Measurements from ENCODE around the gene TMEM52. TPM values are rescaled to one million over a fixed set of nuclear protein-coding genes. Genes with fewer than 3 reads are reported as not detected.

TMEM52 gene
- total RNA-seq, 2 experiments from 2014 or later, result 1.7 to 2.5 TPM

DNA sequence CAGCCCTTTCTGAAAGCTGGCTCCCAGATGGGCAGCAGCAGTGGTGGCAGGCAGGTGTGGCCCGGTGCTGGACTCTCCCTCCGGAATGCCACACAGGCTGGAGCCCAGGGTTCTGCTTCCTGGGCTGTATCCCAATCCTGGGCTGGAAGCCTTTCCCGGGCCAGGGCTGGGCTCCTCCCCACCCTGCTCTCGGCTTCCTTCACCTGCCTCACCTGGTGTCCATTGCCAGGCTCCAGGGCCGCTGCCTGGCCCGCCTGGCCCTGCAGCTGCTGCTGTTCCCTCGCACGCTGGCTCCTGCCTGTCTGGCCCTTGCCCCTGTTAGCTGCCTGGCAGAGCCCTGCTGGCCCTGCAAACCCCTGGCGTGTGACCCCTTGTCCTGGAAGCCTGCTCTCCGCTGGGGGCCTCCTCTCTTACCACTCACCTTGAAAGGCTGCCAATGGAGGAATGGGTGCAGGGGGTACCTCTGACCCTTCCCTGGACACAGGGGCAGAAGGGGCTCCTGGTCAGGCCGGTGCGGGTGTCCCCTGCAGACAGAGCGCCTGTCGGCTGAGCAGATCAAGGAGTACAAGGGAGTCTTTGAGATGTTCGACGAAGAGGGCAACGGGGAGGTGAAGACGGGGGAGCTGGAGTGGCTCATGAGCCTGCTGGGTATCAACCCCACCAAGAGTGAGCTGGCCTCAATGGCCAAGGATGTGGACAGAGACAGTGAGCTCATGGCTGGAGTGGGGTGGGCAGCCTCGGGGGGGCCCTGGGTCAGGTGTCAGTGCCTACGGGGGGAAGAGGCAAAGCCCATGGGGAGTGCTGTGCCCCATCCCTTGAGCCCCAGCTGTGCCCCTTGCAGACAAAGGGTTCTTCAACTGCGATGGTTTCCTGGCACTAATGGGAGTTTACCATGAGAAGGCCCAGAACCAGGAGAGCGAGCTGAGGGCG is 2.9 kb downstream of the TMEM52 start:
- no peak for DNase-seq (ENCODE audit: low spot score)
- BruUV-seq (replicated peaks), result no TSS peak
- no peaks in the 10 kb centered on the region for H3K9me3 ChIP-seq (ENCODE audit: low read length)
- H3K27ac ChIP-seq (ENCODE audit: low read depth, low read length, poor library complexity, severe bottlenecking), result no peak overlapping the region
- H3K9me2 ChIP-seq (ENCODE audit: insufficient read depth, low read length), result no peaks in the 10 kb centered on the region
- intact Hi-C loops (cut with micrococcal nuclease; ENCODE audit: unreplicated experiment), result no loop called here
- H3K4me2 ChIP-seq (ENCODE audit: low read length), result no peak overlapping the region
- no peak overlapping the region for H3K4me3 ChIP-seq (ENCODE audit: low read depth, low read length, poor library complexity, severe bottlenecking)
- no peaks in the 10 kb centered on the region for H3K79me2 ChIP-seq (ENCODE audit: insufficient read depth, low read depth, low read length)
- ChIA-PET POLR2A (no interaction called here), CTCF (ENCODE audit: unreplicated experiment) (no interaction called here)
- H2AFZ ChIP-seq (ENCODE audit: low read length), result no peak overlapping the region
- TF ChIP-seq EZH2phosphoT487 (IDR thresholded peaks at IDR 0.05; ENCODE audit: borderline replicate concordance, low read depth, low read length), result no peak
- TF ChIP-seq, protein P1, sequence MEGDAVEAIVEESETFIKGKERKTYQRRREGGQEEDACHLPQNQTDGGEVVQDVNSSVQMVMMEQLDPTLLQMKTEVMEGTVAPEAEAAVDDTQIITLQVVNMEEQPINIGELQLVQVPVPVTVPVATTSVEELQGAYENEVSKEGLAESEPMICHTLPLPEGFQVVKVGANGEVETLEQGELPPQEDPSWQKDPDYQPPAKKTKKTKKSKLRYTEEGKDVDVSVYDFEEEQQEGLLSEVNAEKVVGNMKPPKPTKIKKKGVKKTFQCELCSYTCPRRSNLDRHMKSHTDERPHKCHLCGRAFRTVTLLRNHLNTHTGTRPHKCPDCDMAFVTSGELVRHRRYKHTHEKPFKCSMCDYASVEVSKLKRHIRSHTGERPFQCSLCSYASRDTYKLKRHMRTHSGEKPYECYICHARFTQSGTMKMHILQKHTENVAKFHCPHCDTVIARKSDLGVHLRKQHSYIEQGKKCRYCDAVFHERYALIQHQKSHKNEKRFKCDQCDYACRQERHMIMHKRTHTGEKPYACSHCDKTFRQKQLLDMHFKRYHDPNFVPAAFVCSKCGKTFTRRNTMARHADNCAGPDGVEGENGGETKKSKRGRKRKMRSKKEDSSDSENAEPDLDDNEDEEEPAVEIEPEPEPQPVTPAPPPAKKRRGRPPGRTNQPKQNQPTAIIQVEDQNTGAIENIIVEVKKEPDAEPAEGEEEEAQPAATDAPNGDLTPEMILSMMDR (conservative IDR thresholded peaks at IDR 0.05; ENCODE audit: low read length), result no peak
- H3K36me3 ChIP-seq (ENCODE audit: insufficient read depth, low read length), result no peaks in the 10 kb centered on the region
- no peaks in the 10 kb centered on the region for H4K20me1 ChIP-seq (ENCODE audit: insufficient read depth, low read length)
- peaks cover 12% of the 10 kb centered on the region for H3K4me1 ChIP-seq (ENCODE audit: insufficient read depth, low read length, poor library complexity, severe bottlenecking)

DNA sequence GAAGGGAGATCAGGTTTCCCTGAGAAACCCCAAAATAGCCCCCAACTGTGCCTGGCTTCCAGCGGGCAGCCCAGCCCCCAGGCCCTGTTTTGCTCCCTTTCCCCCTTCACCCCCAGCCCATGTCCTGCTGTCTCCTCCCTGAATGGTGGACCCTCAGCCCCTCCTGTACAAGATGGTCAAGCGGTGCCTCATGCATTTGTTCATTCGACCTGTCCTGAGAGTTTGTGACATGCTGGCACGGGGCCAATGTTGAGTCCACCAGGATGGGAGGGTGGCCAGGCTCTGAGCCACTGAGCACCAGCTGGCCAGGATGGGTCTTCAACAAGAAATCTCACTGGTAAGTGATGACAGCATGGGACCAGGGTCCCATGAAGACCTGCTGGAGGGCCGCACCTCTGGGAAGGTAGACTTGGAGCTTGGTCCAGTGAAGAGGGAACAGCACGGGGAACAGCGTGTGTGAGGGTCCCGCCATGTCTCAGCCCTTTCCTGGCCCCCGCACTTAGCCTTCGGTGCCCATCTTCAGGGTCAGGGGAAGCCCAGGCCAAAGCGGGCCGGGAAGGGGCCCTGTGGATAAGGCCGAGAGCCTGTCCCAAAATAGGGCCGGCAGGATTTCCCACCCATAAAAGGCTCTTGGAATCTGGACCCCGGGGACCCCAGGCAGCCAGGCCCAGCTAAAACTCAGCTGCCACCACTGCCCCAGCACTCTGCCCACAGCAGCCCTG is 3.9 kb downstream of the TMEM52 start, which contains the start of gene CALML6:
TSS of gene CALML6 (plus strand) at position 290 of the 722 bp plus-strand sequence. CDS start at position 311, 21 bp downstream.
- no TSS peak for BruUV-seq (replicated peaks)
- TF ChIP-seq EZH2phosphoT487 (IDR thresholded peaks at IDR 0.05; ENCODE audit: borderline replicate concordance, low read depth, low read length), result no peak
- TF ChIP-seq, protein P1 (conservative IDR thresholded peaks at IDR 0.05; ENCODE audit: low read length), result no peak
- H4K20me1 ChIP-seq (ENCODE audit: insufficient read depth, low read length), result no peaks in the 10 kb centered on the region
- H3K4me1 ChIP-seq (ENCODE audit: insufficient read depth, low read length, poor library complexity, severe bottlenecking), result peaks cover 17% of the 10 kb centered on the region
- H3K9me3 ChIP-seq (ENCODE audit: low read length), result no peaks in the 10 kb centered on the region
- CTCF ChIA-PET (ENCODE audit: unreplicated experiment), result no interaction called here
- H3K4me3 ChIP-seq (ENCODE audit: low read depth, low read length, poor library complexity, severe bottlenecking), result no peak within 1 kb of the TSS
- POLR2A ChIA-PET, result no interaction called here
- DNase-seq (ENCODE audit: low spot score), result no peak
- no peaks in the 10 kb centered on the region for H3K36me3 ChIP-seq (ENCODE audit: insufficient read depth, low read length)
- no peaks in the 10 kb centered on the region for H3K9me2 ChIP-seq (ENCODE audit: insufficient read depth, low read length)
- intact Hi-C loops (cut with micrococcal nuclease; ENCODE audit: unreplicated experiment), result no loop called here
- H3K27ac ChIP-seq (ENCODE audit: low read depth, low read length, poor library complexity, severe bottlenecking), result no peak within 1 kb of the TSS
- H3K4me2 ChIP-seq (ENCODE audit: low read length), result no peak within 1 kb of the TSS
- no peaks in the 10 kb centered on the region for H3K79me2 ChIP-seq (ENCODE audit: insufficient read depth, low read depth, low read length)
- no peak within 1 kb of the TSS for H2AFZ ChIP-seq (ENCODE audit: low read length)
